Panc1 (cell line): ENCODE measurements around the gene FHIT. TPM values are rescaled to one million over a fixed set of nuclear protein-coding genes. Genes with fewer than 3 reads are reported as not detected.

Source experiments
- ATAC-seq: fragments of 200-7000 bp; cut with Tn5 transposase; 2 replicates; pipeline ENCODE4 v1.9.1; 2020; ENCODE audit warnings: mild to moderate bottlenecking, moderate library complexity
- BruUV-seq: library from RNA; stranded (reverse); fragments of 400-500 nt; replicated peaks from 2 replicates; lab custom pipeline; 2021; lab: Mats Ljungman, UMichigan
- CTCF ChIA-PET: fragments of 300-600 bp; sonication (Branson Sonifier 250); formaldehyde crosslinking; loops from one replicate; lab custom pipeline; 2022; ENCODE audit warnings: antibody characterized with exemption; lab: Charles Lee
- POLR2A ChIA-PET: fragments of 300-600 bp; sonication (Branson Sonifier 250); formaldehyde crosslinking; loops from one replicate; lab custom pipeline; 2022; ENCODE audit warnings: antibody characterized with exemption; lab: Charles Lee
- DNase-seq: peaks from one replicate; pipeline ENCODE4 v3.0.0-alpha.2; 2010; ENCODE audit warnings: low read depth, low spot score
- H3K27ac ChIP-seq: 2 replicates; pipeline ENCODE4 v1.5.1; 2011; ENCODE audit warnings: mild to moderate bottlenecking, low read length, inconsistent platforms
- H3K27me3 ChIP-seq: fragments of 200-500 bp; sonication (Bioruptor generic); 2 replicates; pipeline ENCODE4 v1.6.0; 2014; ENCODE audit warnings: low read length, inconsistent platforms; ENCODE audit not compliant: control insufficient read depth, insufficient read depth
- H3K36me3 ChIP-seq: fragments of 200-500 bp; sonication (Bioruptor generic); 2 replicates; pipeline ENCODE4 v1.5.1; 2014; ENCODE audit warnings: inconsistent platforms, mild to moderate bottlenecking, low read length, moderate library complexity; ENCODE audit not compliant: control insufficient read depth, insufficient read depth
- H3K4me1 ChIP-seq: 2 replicates; pipeline ENCODE4 v1.5.1; 2011; ENCODE audit warnings: inconsistent platforms, mild to moderate bottlenecking, low read length, moderate library complexity; ENCODE audit not compliant: control insufficient read depth, insufficient read depth
- H3K4me3 ChIP-seq, 2 experiments: 2 replicates each; pipeline ENCODE4 v1.5.1; 2011 to 2012; ENCODE audit warnings: low read depth in 2 of 2, low read length in 2 of 2, mild to moderate bottlenecking in 2 of 2, inconsistent platforms in 1 of 2, moderate library complexity in 1 of 2
- H3K9me3 ChIP-seq: fragments of 200-500 bp; sonication (Bioruptor generic); 2 replicates; pipeline ENCODE4 v1.5.1; 2014; ENCODE audit warnings: low read depth, mild to moderate bottlenecking, inconsistent platforms, low read length, moderate library complexity; ENCODE audit not compliant: control insufficient read depth, insufficient read depth
- POLR2AphosphoS5 ChIP-seq: IDR thresholded peaks from 2 replicates; pipeline ENCODE4 v1.6.1; 2012; ENCODE audit warnings: mild to moderate bottlenecking, low read depth, low read length, moderate library complexity
- SIN3A ChIP-seq: IDR thresholded peaks from 2 replicates; pipeline ENCODE4 v1.6.1; 2012; ENCODE audit warnings: low read depth, mild to moderate bottlenecking, low read length, moderate library complexity, borderline replicate concordance; ENCODE audit not compliant: insufficient read depth
- TCF7L2 ChIP-seq: IDR thresholded peaks from 2 replicates; pipeline ENCODE4 v1.6.1; 2011; ENCODE audit warnings: mild to moderate bottlenecking, low read depth, low read length, inconsistent platforms
- in situ Hi-C: cut with HindIII; loops from 2 replicates; pipeline ENCODE4 v1.10.0; 2016; ENCODE audit warnings: low sequenced_read_pairs, low pct_unique_long_range_greater_than_20kb
- intact Hi-C: fragments of 100-400 bp; cut with micrococcal nuclease; formaldehyde crosslinking; loops from one replicate; pipeline ENCODE4 v1.10.0; 2022; ENCODE audit not compliant: unreplicated experiment
- total RNA-seq: library from RNA; stranded (reverse); gene quantifications from one replicate; pipeline ENCODE4 v1.2.1, GENCODE V29; 2021; ENCODE audit not compliant: unreplicated experiment
- TF ChIP-seq, protein P1 (sequence below): fragments of 450-650 bp; IDR thresholded peaks from 2 replicates; pipeline ENCODE4 v1.5.1; 2017; ENCODE audit warnings: mild to moderate bottlenecking
- TF ChIP-seq, protein P2 (sequence below), 2 experiments: IDR thresholded peaks; 2 replicates each; pipeline ENCODE4 v1.6.1; 2011 to 2012; ENCODE audit warnings: low read depth in 2 of 2, control low read depth in 1 of 2, low read length in 1 of 2, mild to moderate bottlenecking in 1 of 2, moderate library complexity in 1 of 2; ENCODE audit not compliant: insufficient read depth in 1 of 2

Gene FHIT
- total RNA-seq, 1 experiment from 2014 or later: 2.2 TPM

DNA sequence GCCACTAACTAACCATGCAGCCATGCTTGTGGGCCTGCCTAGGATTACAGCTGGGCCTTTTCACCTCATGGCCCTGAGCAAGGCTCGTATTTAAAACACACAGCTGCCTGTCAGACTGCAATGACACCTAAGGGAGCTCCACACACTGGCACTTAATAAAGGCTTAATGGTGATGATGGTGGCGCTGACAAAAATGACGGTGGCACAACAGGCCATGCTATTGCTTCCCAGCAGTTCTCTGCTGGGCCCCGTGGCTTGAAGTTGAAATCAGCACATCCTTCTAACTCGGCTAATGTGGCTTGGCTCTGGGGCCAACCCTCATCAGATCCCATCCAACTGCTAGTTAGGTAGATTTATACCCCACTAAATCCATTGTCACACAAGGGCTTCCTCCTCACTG lies 112.9 kb downstream of the FHIT start:
- no peaks in the 10 kb centered on the region for H3K36me3 ChIP-seq
- H3K4me1 ChIP-seq: no peaks in the 10 kb centered on the region
- no peaks in the 10 kb centered on the region for H3K9me3 ChIP-seq
- DNase-seq (no peak), ATAC-seq (no peak)
- H3K27me3 ChIP-seq: no peaks in the 10 kb centered on the region
- in situ Hi-C loops: no loop called here
- H3K27ac ChIP-seq: no peak overlapping the region
- BruUV-seq: no TSS peak
- ChIA-PET POLR2A (no interaction called here), CTCF (no interaction called here)
- intact Hi-C loops: no loop called here
- H3K4me3 ChIP-seq: no peak overlapping the region
- TF ChIP-seq POLR2AphosphoS5 (no peak), TCF7L2 (no peak), SIN3A (no peak)
- TF ChIP-seq, protein P1, sequence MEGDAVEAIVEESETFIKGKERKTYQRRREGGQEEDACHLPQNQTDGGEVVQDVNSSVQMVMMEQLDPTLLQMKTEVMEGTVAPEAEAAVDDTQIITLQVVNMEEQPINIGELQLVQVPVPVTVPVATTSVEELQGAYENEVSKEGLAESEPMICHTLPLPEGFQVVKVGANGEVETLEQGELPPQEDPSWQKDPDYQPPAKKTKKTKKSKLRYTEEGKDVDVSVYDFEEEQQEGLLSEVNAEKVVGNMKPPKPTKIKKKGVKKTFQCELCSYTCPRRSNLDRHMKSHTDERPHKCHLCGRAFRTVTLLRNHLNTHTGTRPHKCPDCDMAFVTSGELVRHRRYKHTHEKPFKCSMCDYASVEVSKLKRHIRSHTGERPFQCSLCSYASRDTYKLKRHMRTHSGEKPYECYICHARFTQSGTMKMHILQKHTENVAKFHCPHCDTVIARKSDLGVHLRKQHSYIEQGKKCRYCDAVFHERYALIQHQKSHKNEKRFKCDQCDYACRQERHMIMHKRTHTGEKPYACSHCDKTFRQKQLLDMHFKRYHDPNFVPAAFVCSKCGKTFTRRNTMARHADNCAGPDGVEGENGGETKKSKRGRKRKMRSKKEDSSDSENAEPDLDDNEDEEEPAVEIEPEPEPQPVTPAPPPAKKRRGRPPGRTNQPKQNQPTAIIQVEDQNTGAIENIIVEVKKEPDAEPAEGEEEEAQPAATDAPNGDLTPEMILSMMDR: no peak
- TF ChIP-seq, protein P2, sequence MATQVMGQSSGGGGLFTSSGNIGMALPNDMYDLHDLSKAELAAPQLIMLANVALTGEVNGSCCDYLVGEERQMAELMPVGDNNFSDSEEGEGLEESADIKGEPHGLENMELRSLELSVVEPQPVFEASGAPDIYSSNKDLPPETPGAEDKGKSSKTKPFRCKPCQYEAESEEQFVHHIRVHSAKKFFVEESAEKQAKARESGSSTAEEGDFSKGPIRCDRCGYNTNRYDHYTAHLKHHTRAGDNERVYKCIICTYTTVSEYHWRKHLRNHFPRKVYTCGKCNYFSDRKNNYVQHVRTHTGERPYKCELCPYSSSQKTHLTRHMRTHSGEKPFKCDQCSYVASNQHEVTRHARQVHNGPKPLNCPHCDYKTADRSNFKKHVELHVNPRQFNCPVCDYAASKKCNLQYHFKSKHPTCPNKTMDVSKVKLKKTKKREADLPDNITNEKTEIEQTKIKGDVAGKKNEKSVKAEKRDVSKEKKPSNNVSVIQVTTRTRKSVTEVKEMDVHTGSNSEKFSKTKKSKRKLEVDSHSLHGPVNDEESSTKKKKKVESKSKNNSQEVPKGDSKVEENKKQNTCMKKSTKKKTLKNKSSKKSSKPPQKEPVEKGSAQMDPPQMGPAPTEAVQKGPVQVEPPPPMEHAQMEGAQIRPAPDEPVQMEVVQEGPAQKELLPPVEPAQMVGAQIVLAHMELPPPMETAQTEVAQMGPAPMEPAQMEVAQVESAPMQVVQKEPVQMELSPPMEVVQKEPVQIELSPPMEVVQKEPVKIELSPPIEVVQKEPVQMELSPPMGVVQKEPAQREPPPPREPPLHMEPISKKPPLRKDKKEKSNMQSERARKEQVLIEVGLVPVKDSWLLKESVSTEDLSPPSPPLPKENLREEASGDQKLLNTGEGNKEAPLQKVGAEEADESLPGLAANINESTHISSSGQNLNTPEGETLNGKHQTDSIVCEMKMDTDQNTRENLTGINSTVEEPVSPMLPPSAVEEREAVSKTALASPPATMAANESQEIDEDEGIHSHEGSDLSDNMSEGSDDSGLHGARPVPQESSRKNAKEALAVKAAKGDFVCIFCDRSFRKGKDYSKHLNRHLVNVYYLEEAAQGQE (IDR thresholded peaks at IDR 0.05; ENCODE audit: insufficient read depth in 1 of 2, low read depth in 2 of 2, low read length in 1 of 2): no peak

DNA sequence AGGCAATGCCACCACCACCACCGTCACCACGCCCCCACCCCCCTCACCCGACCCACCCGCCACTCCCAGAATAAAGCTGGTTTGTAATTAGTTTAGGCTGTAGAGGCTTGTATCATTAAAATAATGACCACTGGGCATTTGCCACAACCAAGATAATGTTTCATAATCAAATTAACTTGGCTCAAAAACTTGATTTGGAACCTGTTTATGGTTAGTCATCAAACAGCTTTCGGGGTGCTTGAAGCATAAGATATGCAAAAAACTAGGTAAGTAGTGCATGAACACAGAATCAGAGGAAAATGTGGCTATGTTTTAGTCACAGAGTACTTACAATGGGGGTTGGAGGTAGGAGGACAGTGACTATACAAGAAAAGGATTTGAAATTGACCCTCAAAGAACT lies 115.1 kb downstream of the FHIT start:
- no peaks in the 10 kb centered on the region for H3K4me1 ChIP-seq
- H3K9me3 ChIP-seq: no peaks in the 10 kb centered on the region
- H3K36me3 ChIP-seq: no peaks in the 10 kb centered on the region
- in situ Hi-C loops (no loop called here), intact Hi-C loops (no loop called here)
- H3K27ac ChIP-seq: no peak overlapping the region
- no peak for TF ChIP-seq POLR2AphosphoS5
- TF ChIP-seq, protein P1: no peak
- no peak for TF ChIP-seq TCF7L2
- no peak for TF ChIP-seq SIN3A
- TF ChIP-seq, protein P2 (IDR thresholded peaks at IDR 0.05; ENCODE audit: insufficient read depth in 1 of 2, low read depth in 2 of 2, low read length in 1 of 2): no peak
- ATAC-seq (no peak), DNase-seq (no peak)
- CTCF ChIA-PET: no interaction called here
- H3K27me3 ChIP-seq: no peaks in the 10 kb centered on the region
- POLR2A ChIA-PET: no interaction called here
- no peak overlapping the region for H3K4me3 ChIP-seq
- BruUV-seq: no TSS peak
